Panc1 (cell line): ENCODE data around the gene TMPRSS6. TPM values are rescaled to one million over a fixed set of nuclear protein-coding genes. Genes with fewer than 3 reads are reported as not detected.

Experiments
- ATAC-seq: fragments of 200-7000 bp; cut with Tn5 transposase; 2 replicates; pipeline ENCODE4 v1.9.1; 2020; ENCODE audit warnings: mild to moderate bottlenecking, moderate library complexity
- BruUV-seq: library from RNA; stranded (reverse); fragments of 400-500 nt; replicated peaks from 2 replicates; lab custom pipeline; 2021; lab: Mats Ljungman, UMichigan
- CTCF ChIA-PET: fragments of 300-600 bp; sonication (Branson Sonifier 250); formaldehyde crosslinking; loops from one replicate; lab custom pipeline; 2022; ENCODE audit warnings: antibody characterized with exemption; lab: Charles Lee
- POLR2A ChIA-PET: fragments of 300-600 bp; sonication (Branson Sonifier 250); formaldehyde crosslinking; loops from one replicate; lab custom pipeline; 2022; ENCODE audit warnings: antibody characterized with exemption; lab: Charles Lee
- DNase-seq: peaks from one replicate; pipeline ENCODE4 v3.0.0-alpha.2; 2010; ENCODE audit warnings: low read depth, low spot score
- H3K27ac ChIP-seq: 2 replicates; pipeline ENCODE4 v1.5.1; 2011; ENCODE audit warnings: mild to moderate bottlenecking, low read length, inconsistent platforms
- H3K27me3 ChIP-seq: fragments of 200-500 bp; sonication (Bioruptor generic); 2 replicates; pipeline ENCODE4 v1.6.0; 2014; ENCODE audit warnings: low read length, inconsistent platforms; ENCODE audit not compliant: control insufficient read depth, insufficient read depth
- H3K36me3 ChIP-seq: fragments of 200-500 bp; sonication (Bioruptor generic); 2 replicates; pipeline ENCODE4 v1.5.1; 2014; ENCODE audit warnings: inconsistent platforms, mild to moderate bottlenecking, low read length, moderate library complexity; ENCODE audit not compliant: control insufficient read depth, insufficient read depth
- H3K4me1 ChIP-seq: 2 replicates; pipeline ENCODE4 v1.5.1; 2011; ENCODE audit warnings: inconsistent platforms, mild to moderate bottlenecking, low read length, moderate library complexity; ENCODE audit not compliant: control insufficient read depth, insufficient read depth
- H3K4me3 ChIP-seq, 2 experiments: 2 replicates each; pipeline ENCODE4 v1.5.1; 2011 to 2012; ENCODE audit warnings: low read depth in 2 of 2, low read length in 2 of 2, mild to moderate bottlenecking in 2 of 2, inconsistent platforms in 1 of 2, moderate library complexity in 1 of 2
- H3K9me3 ChIP-seq: fragments of 200-500 bp; sonication (Bioruptor generic); 2 replicates; pipeline ENCODE4 v1.5.1; 2014; ENCODE audit warnings: low read depth, mild to moderate bottlenecking, inconsistent platforms, low read length, moderate library complexity; ENCODE audit not compliant: control insufficient read depth, insufficient read depth
- POLR2AphosphoS5 ChIP-seq: IDR thresholded peaks from 2 replicates; pipeline ENCODE4 v1.6.1; 2012; ENCODE audit warnings: mild to moderate bottlenecking, low read depth, low read length, moderate library complexity
- SIN3A ChIP-seq: IDR thresholded peaks from 2 replicates; pipeline ENCODE4 v1.6.1; 2012; ENCODE audit warnings: low read depth, mild to moderate bottlenecking, low read length, moderate library complexity, borderline replicate concordance; ENCODE audit not compliant: insufficient read depth
- TCF7L2 ChIP-seq: IDR thresholded peaks from 2 replicates; pipeline ENCODE4 v1.6.1; 2011; ENCODE audit warnings: mild to moderate bottlenecking, low read depth, low read length, inconsistent platforms
- in situ Hi-C: cut with HindIII; loops from 2 replicates; pipeline ENCODE4 v1.10.0; 2016; ENCODE audit warnings: low sequenced_read_pairs, low pct_unique_long_range_greater_than_20kb
- intact Hi-C: fragments of 100-400 bp; cut with micrococcal nuclease; formaldehyde crosslinking; loops from one replicate; pipeline ENCODE4 v1.10.0; 2022; ENCODE audit not compliant: unreplicated experiment
- total RNA-seq: library from RNA; stranded (reverse); gene quantifications from one replicate; pipeline ENCODE4 v1.2.1, GENCODE V29; 2021; ENCODE audit not compliant: unreplicated experiment
- TF ChIP-seq, protein P1 (sequence below), 2 experiments: IDR thresholded peaks; 2 replicates each; pipeline ENCODE4 v1.6.1; 2011 to 2012; ENCODE audit warnings: low read depth in 2 of 2, control low read depth in 1 of 2, low read length in 1 of 2, mild to moderate bottlenecking in 1 of 2, moderate library complexity in 1 of 2; ENCODE audit not compliant: insufficient read depth in 1 of 2
- TF ChIP-seq, protein P2 (sequence below): fragments of 450-650 bp; IDR thresholded peaks from 2 replicates; pipeline ENCODE4 v1.5.1; 2017; ENCODE audit warnings: mild to moderate bottlenecking

Gene TMPRSS6
- total RNA-seq, 1 experiment from 2014 or later, result not detected

DNA sequence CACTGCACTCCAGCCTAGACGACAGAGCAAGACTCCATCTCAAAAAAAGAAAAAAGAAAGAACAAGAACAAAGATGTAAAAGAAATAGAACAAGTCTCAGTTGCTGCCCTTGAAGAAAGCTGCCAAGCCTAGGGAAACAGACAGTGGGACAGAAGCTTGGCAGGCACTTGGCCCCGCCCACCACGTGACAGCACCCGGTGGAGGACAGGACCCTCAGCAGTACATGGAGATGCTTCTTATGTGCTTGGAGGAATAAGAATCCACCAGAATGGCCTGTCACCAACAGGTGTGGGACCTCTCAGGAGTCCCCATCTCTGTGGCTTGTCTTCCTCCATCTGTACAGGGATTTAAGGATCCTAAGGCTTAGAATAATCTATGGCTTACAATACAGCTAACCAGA, 7.6 kb upstream of the TMPRSS6 start:
- H3K4me3 ChIP-seq, result no peak overlapping the region
- no peaks in the 10 kb centered on the region for H3K4me1 ChIP-seq
- no TSS peak for BruUV-seq
- no peaks in the 10 kb centered on the region for H3K9me3 ChIP-seq
- POLR2A ChIA-PET, result no interaction called here
- in situ Hi-C loops, result no loop called here
- H3K36me3 ChIP-seq, result no peaks in the 10 kb centered on the region
- H3K27me3 ChIP-seq, result no peaks in the 10 kb centered on the region
- TF ChIP-seq, protein P1, sequence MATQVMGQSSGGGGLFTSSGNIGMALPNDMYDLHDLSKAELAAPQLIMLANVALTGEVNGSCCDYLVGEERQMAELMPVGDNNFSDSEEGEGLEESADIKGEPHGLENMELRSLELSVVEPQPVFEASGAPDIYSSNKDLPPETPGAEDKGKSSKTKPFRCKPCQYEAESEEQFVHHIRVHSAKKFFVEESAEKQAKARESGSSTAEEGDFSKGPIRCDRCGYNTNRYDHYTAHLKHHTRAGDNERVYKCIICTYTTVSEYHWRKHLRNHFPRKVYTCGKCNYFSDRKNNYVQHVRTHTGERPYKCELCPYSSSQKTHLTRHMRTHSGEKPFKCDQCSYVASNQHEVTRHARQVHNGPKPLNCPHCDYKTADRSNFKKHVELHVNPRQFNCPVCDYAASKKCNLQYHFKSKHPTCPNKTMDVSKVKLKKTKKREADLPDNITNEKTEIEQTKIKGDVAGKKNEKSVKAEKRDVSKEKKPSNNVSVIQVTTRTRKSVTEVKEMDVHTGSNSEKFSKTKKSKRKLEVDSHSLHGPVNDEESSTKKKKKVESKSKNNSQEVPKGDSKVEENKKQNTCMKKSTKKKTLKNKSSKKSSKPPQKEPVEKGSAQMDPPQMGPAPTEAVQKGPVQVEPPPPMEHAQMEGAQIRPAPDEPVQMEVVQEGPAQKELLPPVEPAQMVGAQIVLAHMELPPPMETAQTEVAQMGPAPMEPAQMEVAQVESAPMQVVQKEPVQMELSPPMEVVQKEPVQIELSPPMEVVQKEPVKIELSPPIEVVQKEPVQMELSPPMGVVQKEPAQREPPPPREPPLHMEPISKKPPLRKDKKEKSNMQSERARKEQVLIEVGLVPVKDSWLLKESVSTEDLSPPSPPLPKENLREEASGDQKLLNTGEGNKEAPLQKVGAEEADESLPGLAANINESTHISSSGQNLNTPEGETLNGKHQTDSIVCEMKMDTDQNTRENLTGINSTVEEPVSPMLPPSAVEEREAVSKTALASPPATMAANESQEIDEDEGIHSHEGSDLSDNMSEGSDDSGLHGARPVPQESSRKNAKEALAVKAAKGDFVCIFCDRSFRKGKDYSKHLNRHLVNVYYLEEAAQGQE (IDR thresholded peaks at IDR 0.05; ENCODE audit: insufficient read depth in 1 of 2, low read depth in 2 of 2, low read length in 1 of 2), result no peak
- TF ChIP-seq SIN3A (no peak), POLR2AphosphoS5 (no peak), TCF7L2 (no peak)
- TF ChIP-seq, protein P2, sequence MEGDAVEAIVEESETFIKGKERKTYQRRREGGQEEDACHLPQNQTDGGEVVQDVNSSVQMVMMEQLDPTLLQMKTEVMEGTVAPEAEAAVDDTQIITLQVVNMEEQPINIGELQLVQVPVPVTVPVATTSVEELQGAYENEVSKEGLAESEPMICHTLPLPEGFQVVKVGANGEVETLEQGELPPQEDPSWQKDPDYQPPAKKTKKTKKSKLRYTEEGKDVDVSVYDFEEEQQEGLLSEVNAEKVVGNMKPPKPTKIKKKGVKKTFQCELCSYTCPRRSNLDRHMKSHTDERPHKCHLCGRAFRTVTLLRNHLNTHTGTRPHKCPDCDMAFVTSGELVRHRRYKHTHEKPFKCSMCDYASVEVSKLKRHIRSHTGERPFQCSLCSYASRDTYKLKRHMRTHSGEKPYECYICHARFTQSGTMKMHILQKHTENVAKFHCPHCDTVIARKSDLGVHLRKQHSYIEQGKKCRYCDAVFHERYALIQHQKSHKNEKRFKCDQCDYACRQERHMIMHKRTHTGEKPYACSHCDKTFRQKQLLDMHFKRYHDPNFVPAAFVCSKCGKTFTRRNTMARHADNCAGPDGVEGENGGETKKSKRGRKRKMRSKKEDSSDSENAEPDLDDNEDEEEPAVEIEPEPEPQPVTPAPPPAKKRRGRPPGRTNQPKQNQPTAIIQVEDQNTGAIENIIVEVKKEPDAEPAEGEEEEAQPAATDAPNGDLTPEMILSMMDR, result no peak
- intact Hi-C loops, result no loop called here
- CTCF ChIA-PET, result no interaction called here
- ATAC-seq, result no peak
- DNase-seq, result no peak
- no peak overlapping the region for H3K27ac ChIP-seq

DNA sequence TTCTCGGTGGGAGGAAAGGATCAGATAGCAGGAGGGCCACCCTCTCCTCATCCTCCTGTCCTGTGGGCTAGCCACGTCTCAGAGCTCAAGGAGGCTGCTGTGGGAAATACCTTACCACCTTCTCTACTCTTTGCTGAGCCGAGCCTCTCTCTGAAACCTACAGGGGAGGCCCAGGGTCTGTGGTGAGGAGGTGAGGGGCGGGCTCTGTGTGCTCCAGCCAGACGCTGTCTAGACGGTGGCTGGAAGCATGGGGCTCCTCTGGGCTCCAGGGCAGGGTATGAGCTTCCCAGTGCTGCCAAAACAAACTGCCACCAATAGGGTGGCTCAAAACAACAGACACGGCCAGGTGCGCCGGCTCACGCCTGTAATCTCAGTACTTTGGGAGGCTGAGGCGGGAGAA, 5.5 kb upstream of the TMPRSS6 start:
- DNase-seq (no peak), ATAC-seq (no peak)
- H3K36me3 ChIP-seq, result no peaks in the 10 kb centered on the region
- in situ Hi-C loops, result no loop called here
- TF ChIP-seq SIN3A (no peak), POLR2AphosphoS5 (no peak), TCF7L2 (no peak)
- TF ChIP-seq, protein P1 (IDR thresholded peaks at IDR 0.05; ENCODE audit: insufficient read depth in 1 of 2, low read depth in 2 of 2, low read length in 1 of 2), result no peak
- TF ChIP-seq, protein P2, result no peak
- no peak overlapping the region for H3K4me3 ChIP-seq
- H3K9me3 ChIP-seq, result no peaks in the 10 kb centered on the region
- no TSS peak for BruUV-seq
- CTCF ChIA-PET, result no interaction called here
- no peaks in the 10 kb centered on the region for H3K27me3 ChIP-seq
- intact Hi-C loops, result no loop called here
- H3K27ac ChIP-seq, result no peak overlapping the region
- H3K4me1 ChIP-seq, result no peaks in the 10 kb centered on the region
- POLR2A ChIA-PET, result no interaction called here
